CD4-positive, alpha-beta T cell treated with Interferon gamma for 1 hour (primary cell): ENCODE results near the gene FGF2.
A peak's percentile ranks its signal among the peaks of the same experiment; 100 is the strongest.

Experiments used
- DNase-seq: peaks from one replicate; pipeline ENCODE4 v3.0.0-alpha.2; 2020

The FGF2 gene

GRCh38 chr4:122896270-122896669, 69.6 kb downstream of the FGF2 start:
- DNase-seq, result no peak

GRCh38 chr4:122898370-122899150, 71.9 kb downstream of the FGF2 start:
- DNase-seq, result no peak

DNA sequence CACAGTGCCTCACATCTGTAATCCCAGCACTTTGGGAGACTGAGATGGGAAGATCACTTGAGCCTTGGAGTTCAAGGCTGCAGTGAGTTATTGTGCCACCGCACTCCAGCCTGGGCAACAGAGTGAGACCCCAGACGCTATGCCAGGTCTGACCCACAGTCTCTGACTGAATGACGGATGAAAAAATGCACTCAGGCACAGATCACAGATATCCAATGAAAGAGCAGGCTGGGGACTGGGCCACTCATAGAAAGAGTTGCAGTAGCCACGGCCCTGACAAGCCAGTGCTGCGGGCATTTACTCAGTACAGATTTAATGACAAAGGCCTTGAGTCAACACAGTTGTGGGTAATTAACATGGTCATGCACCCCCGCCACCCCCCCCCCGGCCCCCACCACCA, 73.1 kb downstream of the FGF2 start:
- DNase-seq, result no peak

- DNase-seq, result no peak
Observed at GRCh38 chr4:122900314-122900713, 73.7 kb downstream of the FGF2 start.

DNA sequence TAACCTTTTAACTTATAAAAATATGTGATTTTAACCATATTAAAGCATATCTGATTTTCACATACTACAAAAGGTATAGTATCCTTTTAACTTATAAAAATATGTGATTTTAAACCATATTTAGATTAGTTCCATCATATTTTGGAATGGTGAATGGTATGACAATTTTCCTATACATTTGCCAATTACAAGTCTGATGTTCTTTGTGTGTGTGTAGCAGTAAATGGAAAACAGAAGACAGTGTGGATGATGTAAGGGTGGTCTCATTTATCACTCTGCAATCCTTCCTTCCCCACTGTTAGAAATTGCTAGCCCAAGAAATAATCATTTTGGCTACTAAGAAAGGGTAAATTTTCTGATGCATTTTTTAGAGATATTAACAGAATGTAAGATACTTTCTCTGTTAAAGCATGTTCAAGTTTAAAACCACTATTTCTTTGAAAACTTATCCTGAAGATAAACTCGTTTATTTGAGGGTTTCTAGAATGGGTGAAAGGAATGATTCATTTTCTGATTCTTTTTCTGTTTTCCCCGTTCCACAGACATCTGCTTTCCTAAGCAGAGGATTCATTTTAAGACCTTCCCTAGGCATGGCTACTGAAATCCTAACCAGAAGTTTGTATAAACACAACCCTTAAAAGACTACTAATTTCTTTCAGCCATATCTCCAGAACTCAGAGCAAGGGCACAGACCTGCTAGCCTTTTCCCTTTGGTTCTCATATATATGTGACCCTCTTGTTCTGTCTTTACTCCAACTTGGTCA, 74.8 kb downstream of the FGF2 start:
- no peak for DNase-seq

DNA sequence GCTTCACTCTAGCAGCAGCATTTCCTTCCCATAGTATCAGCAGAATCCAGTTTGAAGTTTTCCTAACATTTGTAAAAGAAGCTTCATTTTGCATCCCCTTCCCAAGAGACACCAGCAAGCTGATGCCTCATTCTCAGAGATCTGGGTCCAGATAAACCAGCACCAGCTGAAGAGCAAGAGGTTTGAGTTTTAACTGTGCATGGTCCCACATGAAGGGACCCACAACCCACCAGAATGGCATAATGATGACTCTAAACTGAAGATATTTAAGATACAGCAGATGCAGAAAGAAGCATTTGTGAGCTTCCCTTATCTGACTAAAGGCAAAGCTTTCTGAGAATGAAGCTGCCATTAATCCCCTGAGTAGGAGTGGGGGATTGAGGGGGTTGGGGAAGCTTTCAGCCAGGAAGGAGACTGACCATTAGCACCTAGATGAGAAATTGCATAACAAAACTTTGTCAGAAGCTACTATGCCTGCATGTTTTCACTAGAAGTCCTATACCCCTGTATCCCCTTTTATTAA, 77.2 kb downstream of the FGF2 start:
- DNase-seq, result no peak

DNA sequence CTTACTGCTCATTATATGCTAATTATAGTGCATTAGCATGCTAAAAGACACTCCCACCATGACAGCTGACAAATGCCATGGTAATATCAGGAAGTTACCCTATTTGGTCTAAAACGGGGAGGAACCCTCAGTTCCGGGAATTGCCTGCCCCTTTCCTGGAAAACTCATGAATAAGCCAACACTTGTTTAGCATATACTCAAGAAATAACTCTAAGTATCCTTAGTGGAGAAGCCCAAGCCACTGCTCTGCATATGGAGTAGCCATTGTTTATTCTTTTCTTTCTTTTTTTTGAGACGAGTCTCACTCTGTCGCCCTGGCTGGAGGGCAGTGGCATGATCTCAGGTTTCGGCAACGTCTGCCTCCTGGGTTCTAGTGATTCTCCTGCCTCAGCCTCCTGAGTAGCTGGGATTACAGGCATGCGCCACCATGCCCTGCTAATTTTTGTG, 80.3 kb downstream of the FGF2 start:
- DNase-seq, result no peak

GRCh38 chr4:122908223-122908622, 81.6 kb downstream of the FGF2 start:
- no peak for DNase-seq

DNA sequence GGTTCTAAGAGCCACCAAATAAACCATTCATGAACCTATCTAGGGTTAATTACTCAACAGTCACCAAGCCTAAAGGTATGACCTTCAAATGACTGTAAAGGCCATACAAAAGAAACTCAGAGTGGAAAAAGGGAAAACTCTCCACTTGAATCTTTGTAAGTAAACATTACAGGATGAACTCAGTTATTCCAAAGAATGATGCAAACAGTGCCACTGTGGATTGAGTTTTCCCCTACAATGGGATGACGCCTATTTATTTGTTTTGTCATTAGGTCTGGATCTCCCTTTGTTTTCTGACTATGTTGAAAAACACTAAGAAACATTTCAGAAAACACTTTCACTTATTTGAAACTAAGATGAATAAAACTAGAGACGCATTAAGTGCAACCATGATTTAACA, 83.1 kb downstream of the FGF2 start:
- DNase-seq, result no peak

- no peak for DNase-seq
Observed at GRCh38 chr4:122911588-122911987, 85.0 kb downstream of the FGF2 start.

DNA sequence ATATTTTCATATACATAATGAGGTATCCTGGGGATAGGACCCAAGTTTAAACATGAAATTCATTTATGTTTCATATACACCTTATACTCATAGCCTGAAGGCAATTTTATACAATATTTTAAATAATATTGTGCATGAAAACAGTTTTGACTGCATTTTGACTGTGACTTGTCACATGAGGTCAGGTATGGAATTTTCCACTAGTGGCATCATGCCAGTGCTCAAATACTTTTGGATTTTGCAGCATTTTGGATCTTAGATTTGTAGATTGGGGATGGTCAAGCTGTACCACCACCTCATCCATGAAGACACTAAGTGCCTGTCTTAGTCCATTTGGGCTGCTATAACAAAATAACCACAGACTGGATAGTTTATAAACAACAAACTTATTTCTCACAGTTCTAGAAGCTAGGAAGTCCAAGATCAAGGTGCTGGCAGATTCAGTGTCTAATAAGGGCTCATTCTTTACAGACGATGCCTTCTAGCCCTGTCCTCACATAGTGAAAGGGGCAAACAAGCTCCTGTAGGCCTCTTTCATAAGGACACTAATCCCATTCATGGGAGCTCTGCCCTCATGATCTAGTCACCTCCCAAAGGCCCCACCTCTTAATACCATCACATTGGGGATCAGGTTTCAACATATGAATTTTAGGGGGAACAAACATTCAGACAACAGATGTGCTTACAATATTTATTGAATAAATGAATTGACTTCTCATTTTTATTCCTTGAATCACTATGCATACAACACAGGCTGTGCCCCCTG, 86.4 kb downstream of the FGF2 start:
- DNase-seq, result no peak

GRCh38 chr4:122914292-122914904, 87.8 kb downstream of the FGF2 start:
- DNase-seq, result no peak

GRCh38 chr4:122914938-122915337, 88.3 kb downstream of the FGF2 start:
- no peak for DNase-seq

DNA sequence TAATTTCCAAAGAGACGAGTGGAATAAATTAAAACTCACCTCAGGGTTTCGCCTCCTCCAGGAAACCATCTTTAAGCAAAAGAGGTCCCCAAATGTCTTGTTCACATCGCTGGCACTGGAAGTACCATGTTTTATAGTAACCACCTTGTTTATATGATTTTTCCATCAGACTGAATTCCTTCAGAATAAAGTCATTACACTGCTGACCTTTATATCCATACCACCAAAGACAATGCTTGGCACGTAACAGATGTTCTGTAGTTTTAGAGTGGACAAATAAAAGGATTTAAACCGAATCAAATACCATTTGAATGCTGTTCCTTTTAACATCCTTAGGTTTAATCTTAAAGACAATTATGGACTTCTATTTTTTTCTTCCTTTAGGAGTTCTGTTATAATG, 91.1 kb downstream of the FGF2 start:
- no peak for DNase-seq

DNA sequence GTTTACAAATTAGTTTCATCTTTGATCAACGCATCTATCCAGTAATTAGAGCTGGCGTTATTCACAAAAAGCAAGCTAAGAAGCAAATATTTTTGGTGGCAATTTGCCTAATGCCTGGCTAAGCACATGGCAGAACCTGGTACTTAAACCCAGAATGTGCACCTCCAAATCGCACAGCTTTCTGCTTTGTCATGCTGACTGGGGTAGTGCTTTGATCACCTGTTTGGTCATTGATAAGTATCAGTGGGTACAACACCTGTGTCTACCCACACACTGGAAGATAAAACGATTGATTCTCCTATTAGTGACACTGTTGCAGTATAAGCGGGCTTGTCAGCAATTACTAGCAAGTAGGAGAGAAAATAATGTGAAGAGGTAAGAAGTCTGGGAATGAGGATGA, 93.8 kb downstream of the FGF2 start:
- no peak for DNase-seq

GRCh38 chr4:122921300-122921699, 94.7 kb downstream of the FGF2 start:
- DNase-seq, result no peak

DNA sequence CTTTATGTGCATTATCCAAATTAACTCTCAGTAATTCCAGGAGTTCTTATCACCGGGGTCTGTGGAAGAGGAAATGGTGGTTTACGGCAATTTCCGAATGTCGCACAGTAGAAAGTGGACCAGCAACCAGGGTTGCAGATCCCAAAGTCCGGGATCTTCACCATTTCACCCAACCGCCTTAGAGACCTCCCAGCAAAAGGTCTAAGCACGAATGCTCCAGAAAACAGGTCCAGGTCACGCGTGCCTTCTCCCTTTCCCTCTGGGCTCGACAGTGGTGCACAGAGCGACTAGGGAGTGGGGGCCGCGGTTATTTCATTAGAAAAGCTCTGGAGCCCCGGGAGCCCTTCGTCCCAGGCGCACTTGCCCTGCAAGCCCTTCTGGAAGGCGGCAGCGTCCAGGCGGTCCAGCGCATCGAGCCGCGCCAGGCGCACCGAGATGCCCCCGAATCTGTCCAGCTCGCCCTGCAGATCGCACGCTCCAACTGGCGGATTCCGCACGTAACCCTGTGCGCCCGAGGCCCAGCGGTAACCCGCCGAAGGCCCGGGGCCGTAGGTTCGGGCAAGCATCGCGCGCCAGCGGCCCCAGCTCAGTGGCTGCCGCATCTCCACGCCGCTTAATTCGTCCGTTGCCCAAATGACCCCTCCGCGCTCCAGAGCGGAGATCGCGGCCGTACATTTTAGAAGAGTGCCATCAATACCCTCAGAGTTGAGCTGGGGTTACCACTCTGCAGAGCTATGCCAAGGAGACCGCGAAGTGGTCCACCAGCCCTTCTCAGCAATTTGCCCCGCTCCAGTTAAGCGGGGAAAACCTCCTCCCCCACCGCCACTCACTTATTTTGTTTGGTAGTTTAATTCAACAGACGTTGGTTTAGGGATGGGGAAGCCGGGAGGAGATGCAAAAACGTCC, 95.6 kb downstream of the FGF2 start, which contains the start of gene NUDT6:
TSS of gene NUDT6 (minus strand) at position 627 of the 906 bp plus-strand sequence. CDS start at position 602, 25 bp downstream.
- DNase-seq, result peak; percentile 7

- peak; percentile 83 for DNase-seq
Observed at GRCh38 chr4:122922877-122923511, 96.4 kb downstream of the FGF2 start.

DNA sequence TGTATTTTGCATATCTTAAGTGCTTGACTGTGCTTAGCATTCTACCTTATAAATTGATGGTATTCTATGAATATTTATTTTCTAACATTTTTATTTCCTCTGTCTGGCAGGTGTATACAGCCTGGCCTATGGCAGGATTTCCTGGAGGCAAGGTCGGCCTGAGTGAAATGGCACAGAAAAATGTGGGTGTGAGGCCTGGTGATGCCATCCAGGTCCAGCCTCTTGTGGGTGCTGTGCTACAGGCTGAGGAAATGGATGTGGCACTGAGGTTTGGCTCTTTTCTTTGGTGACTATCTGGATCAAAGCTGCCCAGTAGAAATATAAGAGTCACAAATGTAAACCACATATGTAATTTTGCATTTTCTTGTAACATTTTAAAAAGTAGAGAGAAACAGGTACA, 102.3 kb downstream of the FGF2 start:
- DNase-seq, result no peak

- DNase-seq, result no peak
Observed at GRCh38 chr4:122930862-122931261, 104.2 kb downstream of the FGF2 start.

- no peak for DNase-seq
Observed at GRCh38 chr4:122932763-122933162, 106.1 kb downstream of the FGF2 start.
